Activated CD8-positive, alpha-beta memory T cell treated with anti-CD3 and anti-CD28 coated beads, Interleukin-2, amount 50 U/mL, for 24 hours (primary cell): ENCODE data around the gene NTRK2.

ENCODE experiments used
- DNase-seq: peaks from one replicate; pipeline ENCODE4 v3.0.0-alpha.2; 2020; ENCODE audit errors: extremely low read depth

Gene NTRK2

GRCh38 chr9:84781458-84781857, 111.9 kb downstream of the NTRK2 start:
- no peak for DNase-seq

DNA sequence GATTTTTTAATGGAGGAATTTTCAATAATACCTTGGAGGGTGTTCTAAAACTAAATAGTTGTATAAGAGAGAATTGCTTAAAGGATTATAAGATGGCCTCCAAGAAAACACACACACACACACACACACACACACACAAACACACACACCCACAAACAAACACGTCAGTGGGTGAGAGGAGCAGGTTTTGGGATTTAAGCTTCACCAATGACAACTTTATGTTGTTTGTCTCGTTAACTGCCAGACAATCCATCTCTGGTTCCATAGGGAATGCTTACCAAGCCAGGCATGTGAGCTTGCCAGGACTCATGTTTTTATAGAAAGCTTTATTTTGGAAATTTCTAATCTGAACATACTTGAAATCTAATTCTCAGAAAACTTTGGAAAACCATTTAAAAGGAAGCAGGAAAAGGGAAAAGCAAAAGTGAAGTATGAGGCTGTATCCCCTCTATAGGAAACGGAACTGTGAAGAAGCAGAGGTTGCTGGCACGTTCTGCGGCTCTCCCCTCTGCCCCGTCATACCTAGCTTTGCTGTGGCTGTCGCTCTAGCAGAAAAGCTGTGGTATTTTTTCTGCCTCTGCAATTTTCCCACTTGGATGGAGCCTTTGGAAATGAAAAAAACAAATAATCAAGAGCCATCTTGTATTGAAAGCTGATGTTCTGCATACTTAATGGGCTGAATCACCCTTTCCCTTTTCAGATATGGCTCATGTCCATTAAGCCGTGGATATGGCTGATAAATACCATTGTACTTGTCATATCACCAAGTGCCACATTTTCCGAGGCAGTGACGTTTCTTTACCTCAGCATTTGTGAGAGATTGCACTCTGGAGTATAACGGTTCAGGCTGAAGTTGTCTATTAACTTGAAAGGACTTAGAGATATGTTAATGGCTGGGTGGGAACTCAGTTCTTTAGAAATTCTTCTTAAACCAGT, 112.7 kb downstream of the NTRK2 start:
- no peak for DNase-seq

DNA sequence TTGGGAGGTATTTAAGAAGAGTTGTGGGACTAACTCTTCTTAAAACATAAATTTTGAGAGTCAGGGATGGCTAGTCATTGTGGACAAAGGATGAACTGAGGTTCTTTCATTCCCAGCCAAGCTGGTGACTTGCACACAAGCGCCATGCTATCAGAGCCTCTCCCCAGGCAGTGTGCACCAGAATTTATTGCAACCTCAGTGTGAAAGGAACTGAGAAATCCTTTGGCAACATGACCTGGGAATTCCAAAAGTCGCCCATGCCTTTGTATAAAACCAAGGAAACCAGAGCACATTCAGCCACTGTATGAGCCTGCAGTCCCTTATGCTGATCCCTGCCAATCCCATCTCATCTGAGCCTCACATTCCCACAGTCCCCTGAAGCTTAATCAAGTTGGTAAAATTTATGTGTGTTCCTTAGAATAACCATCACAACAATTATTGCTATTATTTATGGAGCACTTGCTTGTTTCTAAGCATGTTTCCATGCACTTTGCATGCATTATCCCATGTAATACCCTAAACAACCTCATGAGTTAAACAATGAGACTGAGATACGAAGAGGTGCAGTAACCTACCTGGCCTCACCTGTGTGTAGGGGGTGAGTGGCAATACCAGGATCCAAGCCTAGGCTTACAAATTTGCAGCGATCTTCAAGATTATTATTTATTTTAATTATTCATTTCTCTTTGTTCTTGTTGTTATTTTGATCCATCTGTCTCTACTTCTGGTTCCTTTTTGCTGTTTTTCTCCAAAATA, 116.4 kb downstream of the NTRK2 start:
- no peak for DNase-seq

DNA sequence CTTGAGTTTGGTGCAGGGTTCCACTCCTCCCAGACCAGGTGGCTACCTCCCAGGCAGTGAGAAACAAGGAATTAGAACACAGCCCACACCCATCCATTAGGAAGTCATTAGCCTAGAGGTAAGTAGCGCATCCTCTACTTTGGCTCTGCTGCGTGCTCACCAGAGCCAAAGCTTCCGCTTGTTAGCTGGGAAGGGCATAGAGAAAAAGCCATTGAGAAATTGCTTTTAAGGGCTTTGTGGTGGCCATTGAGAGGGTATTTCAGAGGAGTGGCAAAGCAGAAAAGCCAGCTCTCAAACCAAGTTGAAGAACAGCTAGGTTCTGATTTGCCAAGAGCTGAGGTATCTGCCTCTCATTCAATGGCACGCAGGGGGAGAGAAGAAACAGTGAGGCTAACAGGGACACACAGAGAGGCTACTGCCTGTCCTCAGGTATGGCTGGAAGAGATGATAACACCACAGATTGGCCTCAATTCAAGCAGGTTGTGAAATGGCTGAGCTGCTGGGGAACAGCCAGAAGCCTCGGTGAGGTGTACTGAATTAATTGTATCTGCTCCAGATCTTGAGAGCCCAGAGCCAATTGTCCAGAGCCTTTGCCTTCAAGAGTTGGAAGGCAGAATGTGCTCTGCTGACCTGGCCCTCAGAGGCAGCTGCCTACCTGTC, 119.4 kb downstream of the NTRK2 start:
- no peak for DNase-seq

DNA sequence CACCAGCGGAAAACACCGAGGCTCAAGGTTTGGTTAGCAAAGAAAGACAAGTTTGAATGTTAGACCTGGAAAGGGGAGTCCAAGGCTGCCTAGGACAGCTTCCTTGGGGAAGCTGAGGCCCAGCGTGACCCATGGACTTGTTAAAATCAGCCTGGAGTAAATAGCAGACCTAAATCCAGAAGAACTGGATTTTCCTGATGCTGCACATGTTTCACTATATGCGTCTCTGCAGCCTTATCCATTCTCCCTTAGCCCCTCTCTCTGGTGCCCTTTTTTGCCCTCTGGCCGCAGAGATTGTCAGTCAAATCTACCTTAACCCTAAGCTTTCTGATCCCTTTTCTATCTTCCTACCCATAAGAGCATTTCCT, 119.9 kb downstream of the NTRK2 start:
- DNase-seq = no peak

- no peak for DNase-seq
These were observed 122.1 kb downstream of the NTRK2 start for GRCh38 chr9:84791643-84792042.

GRCh38 chr9:84793251-84793650, 123.7 kb downstream of the NTRK2 start:
- no peak for DNase-seq

- no peak for DNase-seq
These were observed 125.6 kb downstream of the NTRK2 start for GRCh38 chr9:84794981-84795637.

- no peak for DNase-seq
These were observed 126.9 kb downstream of the NTRK2 start for GRCh38 chr9:84796404-84796803.

GRCh38 chr9:84799251-84799650, 129.7 kb downstream of the NTRK2 start:
- DNase-seq = no peak

GRCh38 chr9:84804951-84805694, 135.6 kb downstream of the NTRK2 start:
- DNase-seq = no peak

DNA sequence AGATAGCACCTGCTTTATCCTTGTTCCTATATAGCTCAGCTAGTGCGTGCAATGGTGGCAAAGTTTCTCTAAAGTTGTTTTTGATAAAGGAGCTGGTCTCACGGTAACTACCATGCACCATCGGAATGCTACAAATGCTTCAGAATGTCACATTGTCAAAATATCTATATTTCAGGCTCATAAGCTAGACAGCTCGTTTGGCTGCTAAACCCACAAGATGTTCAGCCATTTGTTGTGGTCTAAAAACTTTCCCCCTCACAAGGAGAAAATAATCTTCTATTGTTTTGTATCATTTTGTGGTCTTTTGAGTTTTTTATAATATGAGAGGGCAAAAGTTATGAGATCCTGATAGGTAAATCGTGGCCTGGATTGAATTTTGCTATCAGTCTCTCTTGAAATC, 137.9 kb downstream of the NTRK2 start:
- DNase-seq = no peak

DNA sequence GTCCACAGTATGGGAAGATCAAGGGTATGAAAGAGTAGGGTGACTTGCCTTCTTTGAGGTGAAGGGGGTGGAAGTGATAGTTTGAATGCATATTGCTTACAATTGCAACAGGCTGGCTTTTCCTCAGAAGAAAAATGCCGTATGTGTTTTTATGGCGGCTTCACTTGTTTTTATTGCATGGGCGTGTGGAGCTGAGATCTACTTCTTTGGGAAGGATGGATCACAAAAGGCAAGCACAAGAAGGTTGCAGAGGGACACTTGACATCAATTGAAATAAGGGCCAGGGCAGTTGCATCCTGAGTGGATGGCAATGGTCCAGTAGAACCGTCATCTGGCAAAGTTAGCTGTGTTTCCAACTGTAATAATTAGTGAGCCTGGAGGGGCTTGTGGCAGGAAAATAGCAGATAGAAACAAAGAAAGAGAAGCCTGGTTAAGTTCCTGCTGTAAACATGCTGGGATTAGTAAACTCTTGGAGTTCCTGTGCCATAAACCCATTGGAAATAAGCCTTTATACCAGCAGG, 138.4 kb downstream of the NTRK2 start:
- DNase-seq = no peak

DNA sequence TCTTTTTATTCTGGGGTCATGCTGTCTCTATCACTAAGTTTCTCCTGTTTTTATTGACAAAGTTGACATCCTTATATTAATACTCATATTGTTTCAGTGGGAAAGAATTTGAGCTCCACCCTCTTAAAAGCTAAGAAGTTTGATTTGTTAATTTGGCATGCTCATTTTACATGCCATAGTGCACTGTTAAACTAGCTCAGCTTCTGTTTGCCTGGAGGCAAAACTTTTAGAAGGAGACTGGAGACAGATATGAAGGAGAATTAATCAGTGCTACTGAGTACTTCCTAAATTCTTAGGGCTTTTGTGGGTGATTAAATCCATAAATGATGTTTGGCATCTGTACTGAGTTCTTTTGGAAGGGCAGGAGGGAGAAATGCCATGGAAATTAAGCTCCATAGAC, 138.9 kb downstream of the NTRK2 start:
- no peak for DNase-seq

DNA sequence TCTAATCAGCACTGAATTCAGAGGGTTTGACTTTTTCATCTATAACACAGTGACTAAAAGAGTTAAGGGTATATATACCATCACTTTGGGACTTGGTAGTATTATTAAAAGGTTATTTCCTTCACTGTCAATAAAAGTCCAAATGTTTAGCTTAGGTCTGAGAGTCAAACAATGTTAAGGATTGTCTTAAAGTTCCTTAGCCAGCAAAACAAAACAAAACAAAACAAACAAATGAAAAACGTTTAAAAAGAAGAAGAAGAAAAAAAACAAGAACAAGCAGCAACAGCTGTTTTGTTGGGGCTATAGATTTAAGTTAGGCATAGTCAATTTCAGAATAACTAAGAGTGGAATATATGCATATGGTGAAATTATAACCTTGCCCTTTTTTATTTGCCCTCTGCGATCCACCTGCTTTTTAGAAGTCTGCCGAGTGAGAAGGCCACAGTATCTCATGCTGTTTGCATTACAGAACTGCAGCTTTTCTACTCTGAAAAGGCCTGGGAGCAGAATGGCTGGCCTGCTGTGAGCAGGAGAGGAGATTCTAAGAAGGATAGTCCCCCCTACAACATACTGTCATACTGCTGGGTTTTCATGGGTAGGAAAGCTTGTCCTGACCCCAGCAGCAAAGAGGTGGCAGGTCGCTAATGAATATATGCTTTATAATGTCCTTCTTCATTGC, 141.7 kb downstream of the NTRK2 start:
- no peak for DNase-seq

DNA sequence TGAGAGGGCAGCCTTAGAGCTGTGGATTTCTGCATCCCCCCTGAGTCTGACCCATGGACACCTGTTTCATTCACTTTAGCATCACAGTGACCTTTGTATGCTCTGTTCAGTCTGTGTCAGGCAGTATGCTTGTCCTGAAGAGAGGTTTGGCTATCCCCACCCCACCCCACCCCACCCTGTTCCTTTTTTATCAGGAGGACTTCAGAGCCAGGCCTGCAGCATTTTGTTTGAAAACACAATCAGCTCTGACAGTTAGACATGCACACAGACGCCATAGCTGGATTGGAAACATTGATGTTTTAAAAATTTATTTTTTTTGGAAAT, 142.2 kb downstream of the NTRK2 start:
- no peak for DNase-seq

DNA sequence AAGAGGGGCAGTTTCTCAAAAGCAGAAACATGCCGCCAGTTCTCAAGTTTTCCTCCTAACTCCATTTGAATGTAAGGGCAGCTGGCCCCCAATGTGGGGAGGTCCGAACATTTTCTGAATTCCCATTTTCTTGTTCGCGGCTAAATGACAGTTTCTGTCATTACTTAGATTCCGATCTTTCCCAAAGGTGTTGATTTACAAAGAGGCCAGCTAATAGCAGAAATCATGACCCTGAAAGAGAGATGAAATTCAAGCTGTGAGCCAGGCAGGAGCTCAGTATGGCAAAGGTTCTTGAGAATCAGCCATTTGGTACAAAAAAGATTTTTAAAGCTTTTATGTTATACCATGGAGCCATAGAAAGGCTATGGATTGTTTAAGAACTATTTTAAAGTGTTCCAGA, 142.8 kb downstream of the NTRK2 start:
- no peak for DNase-seq

GRCh38 chr9:84812847-84813246, 143.3 kb downstream of the NTRK2 start:
- DNase-seq = no peak

- DNase-seq = no peak
These were observed 146.0 kb downstream of the NTRK2 start for GRCh38 chr9:84815554-84815953.

GRCh38 chr9:84817038-84817437, 147.5 kb downstream of the NTRK2 start:
- DNase-seq = no peak

GRCh38 chr9:84818791-84819190, 149.3 kb downstream of the NTRK2 start:
- no peak for DNase-seq
